IgD-negative memory B cell (primary cell): ENCODE data around the gene GMDS. TPM values are rescaled to one million over a fixed set of nuclear protein-coding genes. Genes with fewer than 3 reads are reported as not detected.

ENCODE experiments used
- H3K27ac Mint-ChIP-seq, 3 donors: one replicate each; pipeline ENCODE4 v1.8.0; 2020 to 2022; ENCODE audit warnings: mild to moderate bottlenecking in 3 of 3, mixed read lengths in 3 of 3, moderate library complexity in 1 of 3
- H3K27me3 Mint-ChIP-seq: one replicate; pipeline ENCODE4 v1.8.0; 2021; ENCODE audit warnings: mixed read lengths
- H3K36me3 Mint-ChIP-seq: one replicate; pipeline ENCODE4 v1.8.0; 2020; ENCODE audit warnings: mild to moderate bottlenecking, mixed read lengths
- H3K4me1 Mint-ChIP-seq, 3 donors: one replicate each; pipeline ENCODE4 v1.8.0; 2020 to 2022; ENCODE audit warnings: mixed read lengths in 3 of 3, mild to moderate bottlenecking in 1 of 3
- H3K4me3 Mint-ChIP-seq, 4 donors: one replicate each; pipeline ENCODE4 v1.8.0; 2020 to 2022; ENCODE audit warnings: mild to moderate bottlenecking in 4 of 4, mixed read lengths in 4 of 4, moderate library complexity in 3 of 4
- H3K9me3 Mint-ChIP-seq, 3 donors: one replicate each; pipeline ENCODE4 v1.8.0; 2020 to 2021; ENCODE audit warnings: mixed read lengths in 3 of 3, mild to moderate bottlenecking in 1 of 3
- polyA plus RNA-seq: library from polyadenylated mRNA; unstranded; fragments of 300-500 nt; fragmentation: Illumina TruSeq; gene quantifications from one replicate; pipeline ENCODE4 v1.2.3, GENCODE V29; 2021

The GMDS gene
- polyA plus RNA-seq, 1 donor from 2014 or later: 17.0 TPM

DNA sequence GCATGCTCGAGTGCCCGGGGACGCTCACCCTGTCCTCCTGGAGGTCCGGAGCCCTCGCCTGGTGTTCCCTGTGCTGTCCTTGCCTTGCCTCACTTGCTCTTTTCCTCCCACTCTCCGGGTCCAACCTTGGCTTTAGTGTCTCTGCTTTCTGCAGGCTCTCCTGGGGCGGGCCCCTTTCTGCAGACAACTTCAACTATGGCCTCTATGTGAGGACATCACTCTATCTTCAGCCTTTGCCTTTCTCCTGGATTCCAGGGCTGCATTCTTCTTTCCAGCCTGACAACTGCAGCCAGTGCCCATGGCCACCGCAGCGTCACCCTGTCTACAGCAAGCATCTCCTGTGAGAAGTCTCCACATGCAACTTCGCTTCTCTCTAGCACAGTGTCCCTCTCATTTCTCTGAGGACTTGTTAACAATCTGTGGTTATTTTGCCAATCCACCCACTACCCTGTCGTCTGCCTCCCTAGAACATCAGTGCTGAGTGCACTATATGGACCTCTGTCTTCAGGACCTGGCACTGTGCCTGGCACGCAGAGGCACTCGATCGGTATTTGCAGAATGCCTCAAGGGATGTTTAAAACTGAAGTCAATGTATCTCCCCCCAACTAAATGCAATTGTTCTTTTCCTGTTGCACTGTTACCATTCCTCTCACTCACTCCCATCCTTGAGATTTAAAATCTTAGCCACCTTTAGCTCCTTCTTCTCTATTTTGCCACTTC, 599.8 kb downstream of the GMDS start:
- Mint-ChIP-seq H3K27me3 (peaks cover 2% of the 10 kb centered on the region), H3K4me3 (no peak overlapping the region), H3K36me3 (peaks cover 8% of the 10 kb centered on the region), H3K27ac (peak overlapping the region in 1 of 3 donors; percentile 24), H3K9me3 (no peaks in the 10 kb centered on the region), H3K4me1 (peaks cover 0 to 3% (median 0%) of the 10 kb centered on the region in 3 donors)

DNA sequence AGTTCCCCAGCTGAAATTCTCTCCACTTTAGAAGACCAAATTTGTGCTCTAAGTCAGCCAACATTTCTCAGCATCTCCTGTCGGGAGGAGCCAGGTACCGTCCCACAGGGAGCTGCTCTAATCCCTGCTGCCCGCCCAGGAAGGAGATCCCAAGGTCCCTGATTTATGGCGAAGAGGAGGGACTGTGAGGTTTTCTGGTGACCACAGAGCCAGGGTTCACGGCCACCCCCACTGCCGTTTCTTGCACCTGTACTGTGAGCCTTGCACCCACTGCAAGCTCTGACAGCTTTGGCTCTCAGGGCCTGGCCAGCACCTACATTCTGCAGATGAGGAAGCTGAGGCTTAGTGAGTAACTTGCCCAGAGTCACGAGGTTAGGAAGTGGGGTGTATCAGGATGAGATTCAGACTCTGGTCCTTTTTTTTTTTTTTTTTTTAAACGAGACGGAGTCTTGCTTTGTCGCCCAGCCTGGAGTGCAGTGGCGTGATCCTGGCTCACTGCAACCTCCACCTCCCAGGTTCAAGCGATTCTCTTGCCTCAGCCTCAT, 600.8 kb downstream of the GMDS start:
- Mint-ChIP-seq H3K27me3 (peaks cover 2% of the 10 kb centered on the region), H3K4me1 (peaks cover 0 to 3% (median 0%) of the 10 kb centered on the region in 3 donors), H3K36me3 (peaks cover 8% of the 10 kb centered on the region), H3K9me3 (no peaks in the 10 kb centered on the region), H3K4me3 (peak overlapping the region in 1 of 4 donors; percentile 53), H3K27ac (peak overlapping the region in 1 of 3 donors; percentile 92)

DNA sequence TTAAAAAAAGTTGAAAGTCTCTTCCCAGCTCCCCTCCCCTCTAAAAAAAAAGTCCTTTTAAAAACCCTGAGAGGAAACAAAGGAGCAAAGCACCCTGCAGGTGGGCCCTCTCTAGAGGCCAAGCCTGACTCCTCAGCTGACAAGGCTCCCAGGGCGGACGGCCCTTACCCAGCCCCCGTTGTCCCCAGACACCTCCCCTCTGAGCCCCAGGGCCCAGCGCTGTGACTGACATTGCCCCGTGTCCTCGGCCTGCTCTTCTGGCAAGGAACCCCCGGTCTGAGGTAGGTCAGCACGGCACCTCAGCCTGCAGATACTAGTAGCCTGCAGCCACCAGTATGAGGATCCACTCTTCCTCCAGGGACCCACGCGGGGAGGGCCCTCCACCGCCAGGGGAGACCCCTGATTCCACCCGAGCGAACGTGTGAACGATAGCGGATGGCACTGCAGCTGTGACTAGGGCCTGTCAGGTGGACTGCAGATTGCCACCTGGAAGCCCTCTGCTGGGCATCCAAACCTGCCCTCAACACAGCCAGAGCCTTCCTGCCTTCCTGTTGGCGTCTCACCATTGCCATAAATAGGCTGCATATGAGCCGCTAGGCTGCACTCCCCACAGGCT, 601.5 kb downstream of the GMDS start:
- H3K27ac Mint-ChIP-seq: peak overlapping the region in 1 of 3 donors; percentile 92
- no peaks in the 10 kb centered on the region for H3K9me3 Mint-ChIP-seq
- peak overlapping the region in 1 of 4 donors; percentile 53 for H3K4me3 Mint-ChIP-seq
- H3K36me3 Mint-ChIP-seq: peaks cover 8% of the 10 kb centered on the region
- peaks cover 2% of the 10 kb centered on the region for H3K27me3 Mint-ChIP-seq
- peaks cover 0 to 3% (median 0%) of the 10 kb centered on the region in 3 donors for H3K4me1 Mint-ChIP-seq

DNA sequence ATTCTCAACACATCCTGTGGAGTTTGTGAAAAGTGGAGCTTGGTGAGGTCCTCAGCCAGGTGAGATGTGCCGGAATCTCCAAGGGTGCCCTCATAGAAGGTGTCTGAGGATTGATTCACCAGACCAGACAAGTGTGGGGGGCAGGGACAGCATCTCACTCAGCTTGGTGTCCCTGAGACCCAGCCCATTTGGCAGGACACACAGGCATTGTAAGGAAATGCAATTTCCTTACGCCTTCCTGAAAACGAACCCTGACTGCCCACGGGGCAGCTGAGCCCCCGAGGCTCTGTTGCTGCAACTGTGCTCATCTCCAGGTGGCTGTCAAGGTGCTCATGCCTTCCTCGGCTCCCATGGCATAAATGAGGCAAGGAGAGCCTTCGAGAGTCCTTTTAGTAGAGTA, 602.3 kb downstream of the GMDS start:
- H3K4me3 Mint-ChIP-seq: no peak overlapping the region
- no peak overlapping the region for H3K27ac Mint-ChIP-seq
- H3K4me1 Mint-ChIP-seq: peaks cover under 1 to 3% (median 2%) of the 10 kb centered on the region in 3 donors
- H3K9me3 Mint-ChIP-seq: no peaks in the 10 kb centered on the region
- H3K27me3 Mint-ChIP-seq: peaks cover 2% of the 10 kb centered on the region
- H3K36me3 Mint-ChIP-seq: peaks cover 8% of the 10 kb centered on the region

DNA sequence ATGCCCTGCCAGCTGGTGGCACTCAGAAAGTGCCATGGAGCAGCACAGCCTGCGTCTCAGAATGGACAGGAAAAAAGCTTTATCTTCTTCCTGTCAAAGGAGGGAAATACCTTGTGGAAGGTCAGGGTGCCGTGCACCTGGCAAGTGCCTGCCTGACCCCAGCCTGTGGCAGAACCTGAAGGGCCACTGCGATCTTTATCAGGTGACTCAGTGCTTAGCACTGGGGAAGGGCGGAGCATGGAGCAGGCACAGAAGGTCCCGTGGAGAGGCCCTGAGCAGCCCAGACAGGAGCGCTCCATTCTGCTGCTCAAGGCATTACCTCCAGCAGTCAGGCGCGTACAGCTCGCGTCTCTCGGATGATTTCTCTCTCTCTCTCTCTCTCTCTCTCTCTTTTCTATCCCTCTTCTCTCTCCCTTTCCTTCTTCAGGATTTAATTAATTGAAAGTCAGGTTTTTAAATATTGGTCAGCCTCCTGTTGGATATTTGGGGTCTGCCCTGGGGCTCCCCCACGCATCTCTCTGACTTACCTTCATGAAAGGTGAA, 604.0 kb downstream of the GMDS start:
- peaks cover 6% of the 10 kb centered on the region for H3K36me3 Mint-ChIP-seq
- H3K4me3 Mint-ChIP-seq: no peak overlapping the region
- no peak overlapping the region for H3K27ac Mint-ChIP-seq

DNA sequence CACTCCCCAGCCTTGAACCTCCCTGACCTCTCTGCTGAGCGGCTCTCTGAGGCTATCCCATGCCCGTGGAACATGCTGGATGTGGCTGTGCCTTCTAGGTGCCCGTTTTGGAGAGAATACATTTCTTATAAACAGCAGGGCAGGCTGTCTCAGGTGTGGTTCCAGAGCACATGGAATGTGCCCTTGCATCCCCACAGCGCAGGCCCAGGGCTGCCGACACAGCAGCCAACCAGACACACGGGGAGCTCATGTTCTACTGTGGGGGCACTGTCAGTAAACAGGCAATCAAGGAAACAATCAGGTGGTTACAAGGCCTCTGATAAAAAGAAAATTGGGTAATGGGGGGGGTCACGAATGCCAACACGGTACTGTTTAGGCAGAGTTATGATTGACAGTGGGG, 604.9 kb downstream of the GMDS start:
- no peak overlapping the region for H3K27ac Mint-ChIP-seq
- no peaks in the 10 kb centered on the region for H3K27me3 Mint-ChIP-seq
- no peak overlapping the region for H3K4me3 Mint-ChIP-seq
- H3K36me3 Mint-ChIP-seq: peaks cover 4% of the 10 kb centered on the region
- H3K4me1 Mint-ChIP-seq: peaks cover 4 to 10% (median 8%) of the 10 kb centered on the region in 3 donors
- H3K9me3 Mint-ChIP-seq: no peaks in the 10 kb centered on the region

More for the DNA sequence above, 604.0 kb downstream of the GMDS start:
- Mint-ChIP-seq H3K27me3 (peaks cover 2% of the 10 kb centered on the region), H3K4me1 (peaks cover 4 to 10% (median 9%) of the 10 kb centered on the region in 3 donors), H3K9me3 (no peaks in the 10 kb centered on the region)

DNA sequence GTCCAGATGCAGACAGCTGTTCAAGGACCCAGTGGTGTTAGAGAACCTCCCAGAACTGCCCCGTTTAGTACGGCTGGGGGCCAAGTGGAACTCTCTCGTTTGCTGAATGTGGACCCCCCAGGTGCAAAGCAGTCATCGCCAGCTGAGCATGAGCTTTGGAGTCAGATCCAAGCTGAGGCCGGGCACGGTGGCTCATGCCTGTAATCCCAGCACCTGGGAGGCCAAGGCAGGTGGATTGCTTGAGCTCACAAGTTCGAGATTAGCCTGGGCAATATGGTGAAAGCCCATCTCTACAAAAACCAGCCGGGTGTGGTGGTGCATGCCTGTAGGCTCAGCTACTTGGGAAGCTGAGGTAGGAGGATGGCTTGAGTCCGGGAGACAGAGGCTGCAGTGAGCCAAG, 606.0 kb downstream of the GMDS start:
- H3K27me3 Mint-ChIP-seq: no peaks in the 10 kb centered on the region
- no peak overlapping the region for H3K4me3 Mint-ChIP-seq
- H3K27ac Mint-ChIP-seq: no peak overlapping the region
- H3K4me1 Mint-ChIP-seq: peaks cover 4 to 10% (median 8%) of the 10 kb centered on the region in 3 donors
- H3K36me3 Mint-ChIP-seq: peaks cover 3% of the 10 kb centered on the region
- H3K9me3 Mint-ChIP-seq: no peaks in the 10 kb centered on the region

DNA sequence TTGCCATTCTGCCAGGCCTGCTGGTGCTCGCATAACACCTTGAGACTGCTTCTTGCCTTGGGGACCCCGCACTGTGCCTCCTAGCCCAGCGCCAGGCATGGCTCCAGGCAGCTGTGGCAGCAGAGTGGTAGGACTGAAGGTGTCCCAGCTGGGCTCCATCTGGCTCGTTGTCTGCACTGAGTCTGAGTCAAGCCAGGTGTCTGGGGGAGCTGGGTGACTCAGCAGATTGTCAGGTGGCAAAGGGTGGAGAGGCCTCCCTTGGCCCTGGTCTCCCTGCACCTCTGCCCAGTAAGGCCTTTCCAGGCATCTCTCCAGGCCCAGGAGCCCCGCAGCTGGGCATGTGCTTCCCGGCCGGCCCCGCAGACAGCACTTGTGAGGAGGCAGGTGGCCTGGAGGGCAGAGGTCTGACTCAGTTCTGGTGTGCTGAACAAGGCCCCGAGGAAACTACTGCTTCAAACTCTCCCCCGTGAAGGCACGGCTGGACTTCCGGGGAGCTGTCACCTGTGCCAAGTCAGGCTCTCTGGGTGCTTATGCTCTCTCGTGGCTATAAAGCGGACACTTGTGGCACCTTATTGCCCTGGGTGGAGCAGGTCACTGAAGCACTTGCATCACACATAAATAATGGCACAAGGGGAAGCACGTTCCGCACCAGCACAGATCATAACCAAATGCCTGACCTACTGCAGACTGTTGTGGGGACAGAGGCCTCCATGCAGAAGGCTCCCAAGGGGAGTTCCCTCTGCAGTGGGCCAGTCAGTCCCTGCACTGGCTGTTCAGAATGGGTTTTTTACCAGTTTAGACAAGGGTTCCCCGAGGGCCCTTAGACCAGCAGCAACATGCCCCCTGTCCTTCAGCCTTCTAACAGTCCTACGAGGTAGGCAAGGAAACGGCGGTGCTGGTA, 608.2 kb downstream of the GMDS start:
- Mint-ChIP-seq H3K36me3 (peaks cover 2% of the 10 kb centered on the region), H3K4me3 (no peak overlapping the region), H3K4me1 (peaks cover 4 to 10% (median 8%) of the 10 kb centered on the region in 3 donors), H3K27ac (peak overlapping the region in 1 of 3 donors; percentile 35), H3K27me3 (peaks cover 6% of the 10 kb centered on the region), H3K9me3 (no peaks in the 10 kb centered on the region)

DNA sequence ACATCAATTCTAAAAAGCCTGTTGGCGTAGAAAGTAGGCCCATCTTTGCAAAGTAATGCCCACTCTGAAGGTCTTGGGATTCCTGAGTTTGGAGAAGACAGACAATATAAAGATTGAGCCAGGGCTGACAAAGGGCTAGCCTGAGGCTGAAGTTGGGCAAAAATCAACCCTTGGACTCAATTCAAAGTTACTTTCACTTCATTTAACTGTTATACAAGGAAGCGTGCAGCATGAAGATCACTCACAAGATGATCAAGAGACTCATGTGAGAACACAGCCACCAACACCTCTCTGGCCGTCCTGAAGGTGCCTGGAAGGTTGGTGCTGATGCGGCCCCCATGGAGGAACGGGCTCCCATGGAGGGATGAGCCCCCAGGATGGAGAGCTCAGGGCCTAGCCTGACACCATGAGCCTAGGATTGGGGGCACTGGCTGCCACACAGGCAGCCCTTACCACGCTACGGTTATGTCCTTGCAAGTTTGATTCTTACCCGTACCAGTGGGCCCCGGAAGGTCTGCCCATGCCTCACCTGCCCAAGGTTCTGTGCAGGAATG, 609.1 kb downstream of the GMDS start:
- Mint-ChIP-seq H3K4me3 (peak overlapping the region in 1 of 4 donors; percentile 37), H3K9me3 (no peaks in the 10 kb centered on the region), H3K4me1 (peaks cover 4 to 10% (median 8%) of the 10 kb centered on the region in 3 donors), H3K36me3 (peaks cover 1% of the 10 kb centered on the region), H3K27me3 (peaks cover 6% of the 10 kb centered on the region), H3K27ac (no peak overlapping the region)

DNA sequence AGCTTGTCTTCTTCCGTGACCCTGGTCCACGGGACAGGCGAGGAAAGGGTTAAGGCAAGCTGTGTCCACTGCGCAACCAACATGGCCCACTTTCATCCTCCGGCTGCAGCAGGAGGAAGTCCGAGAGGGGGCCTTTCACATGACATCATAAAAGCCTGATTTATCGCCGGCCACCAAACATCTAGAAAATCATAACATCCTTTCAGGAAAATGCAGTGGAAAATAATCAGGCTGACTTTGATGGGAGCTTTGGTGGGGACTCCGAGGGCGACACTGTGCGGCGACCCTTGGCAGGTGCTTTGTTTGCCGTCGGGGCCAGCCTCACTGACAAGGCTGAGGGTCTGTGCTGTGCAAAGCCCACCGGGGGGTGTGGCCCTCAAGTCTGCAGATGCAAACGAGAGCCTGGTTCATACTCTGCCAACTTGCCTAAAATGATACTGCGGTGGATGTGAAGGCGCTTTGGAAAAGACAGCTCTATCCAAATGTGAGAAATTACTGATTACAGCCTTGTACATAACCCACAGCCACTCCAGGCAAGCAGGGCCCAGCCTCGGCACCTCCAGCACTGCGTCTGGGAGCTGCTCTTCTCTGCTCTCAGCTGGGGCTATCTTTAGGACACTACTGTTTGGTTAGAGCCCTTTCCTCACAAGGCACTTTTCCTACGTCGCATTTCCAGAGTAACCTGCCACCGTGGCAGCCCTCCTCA, 609.9 kb downstream of the GMDS start:
- H3K9me3 Mint-ChIP-seq: no peaks in the 10 kb centered on the region
- no peak overlapping the region for H3K4me3 Mint-ChIP-seq
- H3K4me1 Mint-ChIP-seq: peaks cover 4 to 10% (median 8%) of the 10 kb centered on the region in 3 donors
- no peak overlapping the region for H3K27ac Mint-ChIP-seq
- H3K27me3 Mint-ChIP-seq: peaks cover 6% of the 10 kb centered on the region
- peaks cover 1% of the 10 kb centered on the region for H3K36me3 Mint-ChIP-seq

DNA sequence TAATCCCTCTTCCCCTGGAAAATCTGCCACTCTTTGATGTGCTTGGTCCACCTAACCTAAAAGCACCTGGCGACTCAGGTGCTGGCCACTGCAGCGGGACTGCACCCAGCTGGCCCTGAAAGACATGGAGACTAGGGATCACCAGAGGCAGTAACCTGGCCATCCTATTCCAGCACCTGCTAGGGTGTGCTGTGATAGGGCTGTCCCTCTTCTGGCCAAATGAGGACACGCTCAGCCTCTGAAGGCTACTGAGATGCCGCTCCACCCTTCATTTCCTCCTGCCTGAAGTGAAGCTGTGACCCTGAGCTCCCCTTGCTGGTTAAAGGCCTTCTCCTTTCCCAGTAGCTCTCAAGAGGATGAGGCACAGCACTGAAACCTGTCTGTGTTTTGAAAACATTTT, 611.3 kb downstream of the GMDS start:
- Mint-ChIP-seq H3K36me3 (peaks cover 1% of the 10 kb centered on the region), H3K27me3 (peaks cover 8% of the 10 kb centered on the region), H3K9me3 (no peaks in the 10 kb centered on the region), H3K27ac (no peak overlapping the region), H3K4me3 (no peak overlapping the region), H3K4me1 (peaks cover 4 to 10% (median 8%) of the 10 kb centered on the region in 3 donors)

DNA sequence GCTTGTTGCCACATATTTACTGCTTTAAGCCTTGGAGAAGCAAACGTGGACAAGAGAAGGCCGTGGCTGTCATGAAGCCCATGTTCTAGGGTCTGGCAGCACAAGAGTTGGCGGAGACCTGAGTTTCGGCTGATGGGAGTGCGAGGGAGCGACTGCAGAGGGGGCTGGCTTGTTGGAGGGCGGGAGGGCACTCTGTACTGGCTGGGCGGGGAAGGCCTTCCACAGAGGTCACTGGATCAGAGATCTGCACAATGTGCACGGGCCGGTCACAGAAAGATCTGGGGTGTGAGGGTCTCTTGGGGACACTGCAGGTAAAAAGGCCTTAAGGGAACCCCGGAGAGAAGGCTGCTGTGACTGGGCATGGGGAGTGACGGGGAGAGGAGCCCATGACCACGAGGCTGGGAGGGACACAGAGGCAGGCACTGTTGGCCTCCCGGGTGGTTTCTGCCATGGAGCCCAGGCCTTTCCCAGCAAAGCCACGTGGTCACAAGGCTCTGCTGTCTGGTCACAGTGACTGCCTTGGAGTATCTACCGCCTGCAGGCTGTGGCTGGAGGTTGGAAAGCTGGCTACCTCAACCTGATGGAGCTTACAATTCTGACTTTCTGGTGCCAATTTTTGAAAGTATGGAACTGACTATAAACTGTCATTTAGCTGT, 611.9 kb downstream of the GMDS start:
- Mint-ChIP-seq H3K27ac (no peak overlapping the region), H3K4me3 (no peak overlapping the region), H3K27me3 (peaks cover 13% of the 10 kb centered on the region), H3K36me3 (peaks cover 1% of the 10 kb centered on the region), H3K9me3 (no peaks in the 10 kb centered on the region), H3K4me1 (peaks cover 2 to 10% (median 8%) of the 10 kb centered on the region in 3 donors)

DNA sequence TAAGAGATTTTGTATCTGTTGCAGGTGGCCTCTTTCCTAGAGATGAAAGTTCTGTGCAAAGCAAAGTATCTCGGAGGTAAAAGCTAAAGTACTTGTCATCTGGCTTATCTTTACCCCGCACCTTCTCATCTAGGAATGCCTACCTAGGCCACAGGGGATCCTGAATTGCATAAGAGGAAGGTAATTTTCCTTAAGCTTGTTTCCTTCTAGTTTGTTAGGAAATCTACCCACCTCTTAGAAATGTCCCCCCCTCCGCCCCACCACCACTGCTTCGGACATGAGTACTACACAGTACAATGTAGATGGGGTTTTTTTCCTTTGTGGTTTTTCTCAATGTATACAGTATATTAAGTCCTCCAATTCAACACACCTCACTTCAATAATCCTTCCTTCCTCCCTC, 614.2 kb downstream of the GMDS start:
- H3K9me3 Mint-ChIP-seq: no peaks in the 10 kb centered on the region
- no peak overlapping the region for H3K27ac Mint-ChIP-seq
- peaks cover 26% of the 10 kb centered on the region for H3K27me3 Mint-ChIP-seq
- H3K4me1 Mint-ChIP-seq: peaks cover 1 to 2% (median 2%) of the 10 kb centered on the region in 3 donors
- no peak overlapping the region for H3K4me3 Mint-ChIP-seq
- peaks cover 1% of the 10 kb centered on the region for H3K36me3 Mint-ChIP-seq
